Hematopoietic multipotent progenitor cell treated with erythropoietin and hydrocortisone succinate and interleukin-3 and kit ligand, for 8 days (in vitro differentiated cells): ENCODE results near the gene ADSS2.
"Not testable (repeated sequence)": the region's sequence is repeated elsewhere in the genome, so short reads cannot be mapped to it uniquely, and the experiment has no call there.

ENCODE experiments used
- DNase-seq: peaks from one replicate; pipeline ENCODE4 v3.0.0-alpha.2; 2015

Gene ADSS2

GRCh38 chr1:244451539-244451950 is at the start of gene ADSS2:
Gene ADSS2 (minus strand): TSS chr1:244451909. CDS start chr1:244451817, 92 bp downstream.
- DNase-seq, result no peak

- not testable (repeated sequence) for DNase-seq
Observed at GRCh38 chr1:244500515-244500914, 48.8 kb upstream of the ADSS2 start.

GRCh38 chr1:244499484-244499883 is 47.8 kb upstream of the ADSS2 start:
- DNase-seq, result not testable (repeated sequence)

GRCh38 chr1:244497805-244498204 is 46.1 kb upstream of the ADSS2 start:
- DNase-seq, result no peak

GRCh38 chr1:244496186-244496585 is 44.5 kb upstream of the ADSS2 start:
- DNase-seq, result no peak

- DNase-seq, result no peak
Observed at GRCh38 chr1:244494653-244495052, 42.9 kb upstream of the ADSS2 start.

- DNase-seq, result not testable (repeated sequence)
Observed at GRCh38 chr1:244484971-244485370, 33.3 kb upstream of the ADSS2 start.

- no peak for DNase-seq
Observed at GRCh38 chr1:244473059-244473605, 21.4 kb upstream of the ADSS2 start.

- no peak for DNase-seq
Observed at GRCh38 chr1:244466724-244467123, 15.0 kb upstream of the ADSS2 start.

GRCh38 chr1:244461245-244462071 is 9.7 kb upstream of the ADSS2 start, which contains the start of gene CATSPERE:
Gene CATSPERE (plus strand): TSS chr1:244461273. CDS start chr1:244461430, 157 bp downstream.
- DNase-seq, result peak; percentile 77

- peak; percentile 79 for DNase-seq
Observed at GRCh38 chr1:244460197-244460596, 8.5 kb upstream of the ADSS2 start.

GRCh38 chr1:244458781-244459180 is 7.1 kb upstream of the ADSS2 start:
- DNase-seq, result no peak

GRCh38 chr1:244456586-244456985 is 4.9 kb upstream of the ADSS2 start:
- peak; percentile 41 for DNase-seq

GRCh38 chr1:244454412-244454811 is 2.7 kb upstream of the ADSS2 start:
- no peak for DNase-seq

GRCh38 chr1:244451951-244452795 is 464 bp upstream of the ADSS2 start:
- peak; percentile 99 for DNase-seq

- peak; percentile 65 for DNase-seq
Observed at GRCh38 chr1:244450597-244451538, 841 bp downstream of the ADSS2 start.

- no peak for DNase-seq
Observed at GRCh38 chr1:244449936-244450508, 1.7 kb downstream of the ADSS2 start.

- no peak for DNase-seq
Observed at GRCh38 chr1:244448279-244449036, 3.3 kb downstream of the ADSS2 start.

- DNase-seq, result no peak
Observed at GRCh38 chr1:244447552-244447951, 4.2 kb downstream of the ADSS2 start.

GRCh38 chr1:244447024-244447423 is 4.7 kb downstream of the ADSS2 start:
- no peak for DNase-seq
